H1 (cell line): ENCODE data around the gene PATJ.

Source experiments
- EP300 ChIP-seq, 2 experiments: IDR thresholded peaks; 1 replicate in 1 of 2; 2 replicates in 1 of 2; pipeline ENCODE4 v1.6.1; 2011 to 2012; ENCODE audit warnings: low read depth in 2 of 2, low read length in 2 of 2, mild to moderate bottlenecking in 2 of 2, borderline replicate concordance in 1 of 2, inconsistent platforms in 1 of 2, moderate library complexity in 1 of 2
- EZH2 ChIP-seq: fragments of 200-600 bp; sonication (generic); IDR thresholded peaks from 2 replicates; pipeline ENCODE4 v1.7.1; 2012; ENCODE audit warnings: low read depth, mild to moderate bottlenecking, moderate library complexity, low read length, inconsistent platforms; ENCODE audit not compliant: severe bottlenecking
- FOSL1 ChIP-seq: IDR thresholded peaks from 2 replicates; pipeline ENCODE4 v1.6.1; 2011; ENCODE audit warnings: mild to moderate bottlenecking, low read depth, low read length, moderate library complexity; ENCODE audit not compliant: insufficient read depth
- GTF2F1 ChIP-seq: IDR thresholded peaks from 2 replicates; pipeline ENCODE4 v1.6.1; 2012; ENCODE audit warnings: low read depth, low read length, improper control_type of control experiment, borderline replicate concordance
- KDM1A ChIP-seq: fragments of 200-600, 300-600 bp; sonication (generic); IDR thresholded peaks from 2 replicates; pipeline ENCODE4 v1.7.1; 2016; ENCODE audit warnings: mild to moderate bottlenecking, low read length, borderline replicate concordance
- KDM5A ChIP-seq: fragments of 200-600 bp; IDR thresholded peaks from 2 replicates; pipeline ENCODE4 v1.7.1; 2012; ENCODE audit warnings: mild to moderate bottlenecking, low read length, inconsistent platforms, mixed read lengths
- POLR2A ChIP-seq, 2 experiments: IDR thresholded peaks; 1 replicate in 1 of 2; 2 replicates in 1 of 2; pipeline ENCODE4 v1.6.1; 2011; ENCODE audit warnings: low read depth in 2 of 2, low read length in 2 of 2, mild to moderate bottlenecking in 2 of 2; ENCODE audit errors: control extremely low read depth in 1 of 2
- RNF2 ChIP-seq: fragments of 200-900, 300-1000 bp; sonication (generic); IDR thresholded peaks from 2 replicates; pipeline ENCODE4 v1.7.1; 2016; ENCODE audit warnings: borderline replicate concordance, low read depth, mild to moderate bottlenecking, antibody characterized with exemption, low read length; ENCODE audit not compliant: poor library complexity, severe bottlenecking; ENCODE audit errors: missing control alignments
- TBP ChIP-seq: IDR thresholded peaks from 2 replicates; pipeline ENCODE4 v1.6.1; 2011; ENCODE audit warnings: low read depth, low read length, improper control_type of control experiment
- TCF12 ChIP-seq: IDR thresholded peaks from 2 replicates; pipeline ENCODE4 v1.6.1; 2011; ENCODE audit warnings: low read depth, mild to moderate bottlenecking, low read length
- TF ChIP-seq, protein P1 (sequence below), 3 experiments: IDR thresholded peaks; 1 replicate in 2 of 3; 2 replicates in 1 of 3; pipeline versions ENCODE4 v1.5.1 to v1.6.1; 2011; ENCODE audit warnings: low read length in 3 of 3, mild to moderate bottlenecking in 3 of 3, inconsistent platforms in 2 of 3, low read depth in 1 of 3, moderate library complexity in 1 of 3; ENCODE audit not compliant: insufficient read depth in 1 of 3; ENCODE audit errors: control extremely low read depth in 1 of 3
- TF ChIP-seq, protein P2 (sequence below): IDR thresholded peaks from 2 replicates; pipeline ENCODE4 v1.6.1; 2011; ENCODE audit warnings: low read depth, mild to moderate bottlenecking, low read length; ENCODE audit not compliant: insufficient read depth
- TF ChIP-seq, protein P3 (sequence below): IDR thresholded peaks from 2 replicates; pipeline ENCODE4 v1.6.1; 2012; ENCODE audit warnings: inconsistent platforms

DNA sequence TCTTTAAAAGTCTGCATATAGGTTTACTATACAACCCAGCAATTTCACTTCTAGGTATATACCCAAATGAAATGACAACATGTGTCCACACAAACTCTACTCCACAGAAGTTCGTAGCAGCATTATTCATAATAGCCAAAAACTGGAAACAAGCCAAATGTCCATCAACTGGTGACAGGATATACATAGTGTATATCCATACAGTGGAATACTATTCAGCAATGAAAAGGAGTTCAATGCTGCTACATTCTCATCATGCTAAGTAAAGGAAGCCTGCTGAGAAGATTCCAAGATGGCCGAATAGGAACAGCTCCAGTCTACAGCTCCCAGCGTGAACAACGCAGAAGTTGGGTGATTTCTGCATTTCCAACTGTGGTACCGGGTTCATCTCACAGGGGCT is 200.6 kb downstream of the PATJ start:
- TF ChIP-seq, protein P1, sequence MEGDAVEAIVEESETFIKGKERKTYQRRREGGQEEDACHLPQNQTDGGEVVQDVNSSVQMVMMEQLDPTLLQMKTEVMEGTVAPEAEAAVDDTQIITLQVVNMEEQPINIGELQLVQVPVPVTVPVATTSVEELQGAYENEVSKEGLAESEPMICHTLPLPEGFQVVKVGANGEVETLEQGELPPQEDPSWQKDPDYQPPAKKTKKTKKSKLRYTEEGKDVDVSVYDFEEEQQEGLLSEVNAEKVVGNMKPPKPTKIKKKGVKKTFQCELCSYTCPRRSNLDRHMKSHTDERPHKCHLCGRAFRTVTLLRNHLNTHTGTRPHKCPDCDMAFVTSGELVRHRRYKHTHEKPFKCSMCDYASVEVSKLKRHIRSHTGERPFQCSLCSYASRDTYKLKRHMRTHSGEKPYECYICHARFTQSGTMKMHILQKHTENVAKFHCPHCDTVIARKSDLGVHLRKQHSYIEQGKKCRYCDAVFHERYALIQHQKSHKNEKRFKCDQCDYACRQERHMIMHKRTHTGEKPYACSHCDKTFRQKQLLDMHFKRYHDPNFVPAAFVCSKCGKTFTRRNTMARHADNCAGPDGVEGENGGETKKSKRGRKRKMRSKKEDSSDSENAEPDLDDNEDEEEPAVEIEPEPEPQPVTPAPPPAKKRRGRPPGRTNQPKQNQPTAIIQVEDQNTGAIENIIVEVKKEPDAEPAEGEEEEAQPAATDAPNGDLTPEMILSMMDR (IDR thresholded peaks at IDR 0.05; ENCODE audit: control extremely low read depth in 1 of 3, insufficient read depth in 1 of 3, low read depth in 1 of 3, low read length in 3 of 3), result no peak
- TF ChIP-seq EP300 (IDR thresholded peaks at IDR 0.05; ENCODE audit: borderline replicate concordance in 1 of 2, low read depth in 2 of 2, low read length in 2 of 2), result no peak
- TF ChIP-seq, protein P2, sequence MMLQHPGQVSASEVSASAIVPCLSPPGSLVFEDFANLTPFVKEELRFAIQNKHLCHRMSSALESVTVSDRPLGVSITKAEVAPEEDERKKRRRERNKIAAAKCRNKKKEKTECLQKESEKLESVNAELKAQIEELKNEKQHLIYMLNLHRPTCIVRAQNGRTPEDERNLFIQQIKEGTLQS, result no peak
- TF ChIP-seq KDM1A, result peak; percentile 14; the same call in 1 of the 2 replicates
- TF ChIP-seq, protein P3, sequence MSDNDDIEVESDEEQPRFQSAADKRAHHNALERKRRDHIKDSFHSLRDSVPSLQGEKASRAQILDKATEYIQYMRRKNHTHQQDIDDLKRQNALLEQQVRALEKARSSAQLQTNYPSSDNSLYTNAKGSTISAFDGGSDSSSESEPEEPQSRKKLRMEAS, result no peak
- no peak for TF ChIP-seq KDM5A
- no peak for TF ChIP-seq FOSL1
- TF ChIP-seq TBP, result no peak
- TF ChIP-seq RNF2, result no peak
- TF ChIP-seq EZH2, result no peak
- TF ChIP-seq POLR2A (IDR thresholded peaks at IDR 0.05; ENCODE audit: control extremely low read depth in 1 of 2, low read depth in 2 of 2, low read length in 2 of 2), result no peak
- no peak for TF ChIP-seq GTF2F1
- no peak for TF ChIP-seq TCF12
